WERI-Rb-1 (cell line): Measurements from ENCODE around the gene TBC1D32.

Experiments used
- DNase-seq: peaks from one replicate; pipeline ENCODE4 v3.0.0-alpha.2; 2020
- H3K27ac ChIP-seq: fragments of 250-450 bp; sonication (Bioruptor Pico); 2 replicates; pipeline ENCODE4 v1.5.1; 2020; ENCODE audit warnings: mild to moderate bottlenecking, moderate library complexity
- H3K27me3 ChIP-seq: fragments of 250-450 bp; sonication (Bioruptor Pico); 2 replicates; pipeline ENCODE4 v1.5.1; 2021; ENCODE audit warnings: mild to moderate bottlenecking, low read depth, moderate library complexity; ENCODE audit not compliant: insufficient read depth, severe bottlenecking
- H3K36me3 ChIP-seq: fragments of 250-450 bp; sonication (Bioruptor Pico); 2 replicates; pipeline ENCODE4 v1.5.1; 2020; ENCODE audit warnings: mild to moderate bottlenecking, moderate library complexity
- H3K4me3 ChIP-seq: 2 replicates; pipeline ENCODE4 v1.5.1; 2011; ENCODE audit warnings: low read depth, mild to moderate bottlenecking, control low read depth, low read length
- H3K9me3 ChIP-seq: fragments of 250-450 bp; sonication (Bioruptor Pico); 2 replicates; pipeline ENCODE4 v1.5.1; 2021; ENCODE audit warnings: mild to moderate bottlenecking, moderate library complexity; ENCODE audit not compliant: severe bottlenecking
- TF ChIP-seq, protein P1 (sequence below): IDR thresholded peaks from 2 replicates; pipeline ENCODE4 v1.5.1; 2011; ENCODE audit warnings: low read depth, mild to moderate bottlenecking, control low read depth, inconsistent platforms, low read length

TBC1D32 gene

DNA sequence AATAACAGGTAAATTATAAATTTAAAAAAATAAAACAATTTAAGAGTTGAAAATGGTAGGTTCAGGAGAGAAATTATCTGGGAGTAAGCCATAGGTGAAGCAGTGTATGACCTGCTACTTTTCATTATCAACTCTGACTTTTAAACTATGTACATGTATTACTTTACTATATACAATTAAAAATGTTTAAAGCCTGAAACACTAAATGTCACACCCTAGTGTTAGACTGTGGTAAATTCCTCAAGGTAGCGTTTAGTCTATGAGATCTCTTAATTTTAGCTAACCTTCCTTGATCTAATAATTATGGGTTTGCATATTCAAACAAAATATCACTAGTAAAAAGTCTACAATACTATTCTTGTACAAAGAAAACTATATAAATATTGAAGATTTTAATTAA lies 22.3 kb upstream of the TBC1D32 start:
- Histone ChIP-seq H3K27me3 (no peaks in the 10 kb centered on the region), H3K27ac (no peak overlapping the region), H3K36me3 (no peaks in the 10 kb centered on the region), H3K4me3 (no peak overlapping the region), H3K9me3 (no peaks in the 10 kb centered on the region)
- DNase-seq: no peak
- TF ChIP-seq, protein P1, sequence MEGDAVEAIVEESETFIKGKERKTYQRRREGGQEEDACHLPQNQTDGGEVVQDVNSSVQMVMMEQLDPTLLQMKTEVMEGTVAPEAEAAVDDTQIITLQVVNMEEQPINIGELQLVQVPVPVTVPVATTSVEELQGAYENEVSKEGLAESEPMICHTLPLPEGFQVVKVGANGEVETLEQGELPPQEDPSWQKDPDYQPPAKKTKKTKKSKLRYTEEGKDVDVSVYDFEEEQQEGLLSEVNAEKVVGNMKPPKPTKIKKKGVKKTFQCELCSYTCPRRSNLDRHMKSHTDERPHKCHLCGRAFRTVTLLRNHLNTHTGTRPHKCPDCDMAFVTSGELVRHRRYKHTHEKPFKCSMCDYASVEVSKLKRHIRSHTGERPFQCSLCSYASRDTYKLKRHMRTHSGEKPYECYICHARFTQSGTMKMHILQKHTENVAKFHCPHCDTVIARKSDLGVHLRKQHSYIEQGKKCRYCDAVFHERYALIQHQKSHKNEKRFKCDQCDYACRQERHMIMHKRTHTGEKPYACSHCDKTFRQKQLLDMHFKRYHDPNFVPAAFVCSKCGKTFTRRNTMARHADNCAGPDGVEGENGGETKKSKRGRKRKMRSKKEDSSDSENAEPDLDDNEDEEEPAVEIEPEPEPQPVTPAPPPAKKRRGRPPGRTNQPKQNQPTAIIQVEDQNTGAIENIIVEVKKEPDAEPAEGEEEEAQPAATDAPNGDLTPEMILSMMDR: no peak

DNA sequence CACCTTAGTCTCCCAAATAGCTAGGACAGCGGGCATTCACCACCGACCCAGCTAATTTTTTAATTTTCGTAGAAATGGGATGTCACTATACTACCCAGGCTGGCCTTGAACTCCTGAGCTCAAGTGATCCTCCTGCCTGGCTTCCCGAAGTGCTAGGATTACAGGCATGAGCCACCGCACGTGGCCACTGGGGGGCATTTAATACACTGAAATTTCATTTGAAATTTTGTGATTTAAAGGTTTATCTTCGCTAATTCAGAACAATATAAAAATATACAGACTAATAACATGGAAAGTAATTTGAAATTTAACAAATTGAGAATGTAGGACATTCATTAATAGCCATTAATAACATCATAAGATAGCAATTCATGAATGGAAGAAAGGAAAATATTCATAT lies 20.5 kb upstream of the TBC1D32 start:
- DNase-seq: peak; percentile 9
- H3K27ac ChIP-seq: no peak overlapping the region
- H3K27me3 ChIP-seq: no peaks in the 10 kb centered on the region
- no peaks in the 10 kb centered on the region for H3K36me3 ChIP-seq
- TF ChIP-seq, protein P1: no peak
- H3K4me3 ChIP-seq: no peak overlapping the region
- H3K9me3 ChIP-seq: no peaks in the 10 kb centered on the region

DNA sequence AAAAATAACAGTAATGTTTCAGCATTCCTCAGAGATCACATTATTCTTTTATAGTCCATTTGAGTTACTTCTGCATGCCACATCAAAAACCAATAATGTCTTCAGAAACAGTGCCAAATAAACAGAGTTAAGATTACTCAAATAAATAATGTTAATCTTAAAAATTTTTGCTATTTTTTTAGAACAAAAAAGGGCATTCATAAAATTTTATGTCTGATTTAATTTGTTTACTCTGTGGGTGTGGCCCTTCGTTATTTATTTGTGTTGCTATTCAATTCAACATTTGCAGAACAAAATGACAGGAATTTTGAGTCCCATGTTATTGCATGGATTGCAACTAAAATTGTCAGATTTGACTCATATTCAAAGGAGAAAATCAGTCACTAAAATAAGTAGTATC lies 18.7 kb upstream of the TBC1D32 start:
- DNase-seq: no peak
- H3K27me3 ChIP-seq: no peaks in the 10 kb centered on the region
- H3K9me3 ChIP-seq: no peaks in the 10 kb centered on the region
- H3K27ac ChIP-seq: no peak overlapping the region
- TF ChIP-seq, protein P1: no peak
- no peaks in the 10 kb centered on the region for H3K36me3 ChIP-seq
- no peak overlapping the region for H3K4me3 ChIP-seq

DNA sequence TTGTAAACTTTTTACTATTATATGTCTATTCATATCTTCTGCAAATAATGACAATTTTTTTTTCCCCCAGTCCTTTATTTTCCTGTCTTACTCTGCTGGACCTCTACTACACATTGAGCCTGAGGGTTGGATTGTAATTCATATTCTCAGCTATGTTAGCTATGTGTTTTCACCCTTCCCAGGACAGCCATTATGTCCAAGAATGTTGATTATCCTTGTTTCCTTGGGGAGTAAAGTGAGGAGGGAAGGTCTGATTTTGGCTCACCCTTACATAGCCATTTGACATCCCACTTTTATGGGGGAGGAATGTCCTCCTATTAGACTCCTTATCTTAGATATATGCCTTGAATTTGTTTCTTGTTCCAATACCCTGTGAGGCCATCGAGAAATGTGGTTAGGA lies 17.6 kb upstream of the TBC1D32 start:
- TF ChIP-seq, protein P1: no peak
- Histone ChIP-seq H3K36me3 (no peaks in the 10 kb centered on the region), H3K9me3 (no peaks in the 10 kb centered on the region), H3K27me3 (no peaks in the 10 kb centered on the region), H3K4me3 (no peak overlapping the region), H3K27ac (no peak overlapping the region)
- DNase-seq: no peak

DNA sequence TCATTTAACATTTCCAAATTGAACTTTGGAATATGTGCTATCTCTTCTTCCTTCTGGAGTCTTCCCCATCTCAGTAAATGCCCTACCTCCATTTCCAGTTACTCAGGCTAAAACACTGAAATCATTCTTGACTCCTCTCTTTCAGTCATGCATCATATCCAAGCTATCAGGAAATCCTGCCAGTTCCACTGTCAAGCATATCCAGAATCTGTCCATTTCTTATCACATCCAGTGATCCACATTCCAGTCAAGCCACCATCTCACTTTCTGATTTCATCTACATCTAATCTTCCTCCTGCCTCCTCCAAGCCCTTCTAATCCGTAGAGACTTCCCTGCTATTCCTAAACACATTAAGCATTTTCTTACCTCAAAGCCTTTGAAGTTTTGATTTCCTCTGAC lies 15.3 kb upstream of the TBC1D32 start:
- Histone ChIP-seq H3K27ac (no peak overlapping the region), H3K36me3 (no peaks in the 10 kb centered on the region), H3K27me3 (no peaks in the 10 kb centered on the region), H3K9me3 (no peaks in the 10 kb centered on the region), H3K4me3 (no peak overlapping the region)
- no peak for DNase-seq
- TF ChIP-seq, protein P1: no peak

DNA sequence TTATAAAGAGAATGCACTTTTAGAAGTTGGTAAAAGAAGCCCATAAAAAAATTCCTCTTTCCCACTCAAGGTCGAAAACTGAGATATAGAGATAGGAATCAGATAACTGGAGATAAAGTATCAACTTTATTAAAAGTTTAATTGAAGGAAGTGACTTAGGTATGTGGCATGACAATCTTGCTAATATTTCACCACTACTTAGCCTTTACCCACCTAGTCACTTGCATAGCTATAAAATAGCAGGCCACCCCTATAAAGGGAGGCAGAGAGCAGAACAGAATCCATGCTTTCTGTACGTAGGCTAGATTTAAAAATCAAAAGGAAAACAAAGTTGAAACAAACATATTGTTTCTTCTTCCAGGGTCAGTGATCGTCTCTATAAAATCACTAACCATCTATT lies 13.2 kb upstream of the TBC1D32 start:
- Histone ChIP-seq H3K27ac (no peak overlapping the region), H3K36me3 (no peaks in the 10 kb centered on the region), H3K9me3 (no peaks in the 10 kb centered on the region), H3K27me3 (no peaks in the 10 kb centered on the region), H3K4me3 (no peak overlapping the region)
- no peak for DNase-seq
- TF ChIP-seq, protein P1: no peak
